ENCODE data around the gene DCXR. TPM values are rescaled to one million over a fixed set of nuclear protein-coding genes. Genes with fewer than 3 reads are reported as not detected.

The DCXR gene
- total and polyA plus RNA-seq, 2 experiments from 2014 or later = 164 to 312 TPM

- no peak for TF ChIP-seq CTCF (IDR thresholded peaks at IDR 0.05; ENCODE audit: low read depth, low read length)
- peak overlapping the region; percentile 58 for H3K4me3 ChIP-seq
- DNase-seq (ENCODE audit: low read depth in 1 of 2, low spot score in 1 of 2) = no peak
- H3K4me1 ChIP-seq (ENCODE audit: low read depth) = peaks cover 8% of the 10 kb centered on the region
- H3K9me3 ChIP-seq (ENCODE audit: low read depth) = no peaks in the 10 kb centered on the region
- H3K36me3 ChIP-seq = no peaks in the 10 kb centered on the region
- H3K27me3 ChIP-seq = no peaks in the 10 kb centered on the region
- H3K27ac ChIP-seq = peak overlapping the region; percentile 82
Observed at GRCh38 chr17:82036634-82037091, 834 bp downstream of the DCXR start.

- no peak for DNase-seq (ENCODE audit: low read depth in 1 of 2, low spot score in 1 of 2)
- Histone ChIP-seq H3K36me3 (no peaks in the 10 kb centered on the region), H3K9me3 (ENCODE audit: low read depth) (no peaks in the 10 kb centered on the region), H3K4me1 (ENCODE audit: low read depth) (peaks cover 8% of the 10 kb centered on the region), H3K4me3 (peak overlapping the region; percentile 58), H3K27ac (no peak overlapping the region), H3K27me3 (no peaks in the 10 kb centered on the region)
- TF ChIP-seq CTCF (IDR thresholded peaks at IDR 0.05; ENCODE audit: low read depth, low read length) = no peak
Observed at GRCh38 chr17:82035956-82036633, 1.4 kb downstream of the DCXR start.

- Histone ChIP-seq H3K27ac (no peak overlapping the region), H3K4me3 (no peak overlapping the region), H3K4me1 (ENCODE audit: low read depth) (peaks cover 8% of the 10 kb centered on the region), H3K27me3 (no peaks in the 10 kb centered on the region), H3K36me3 (no peaks in the 10 kb centered on the region), H3K9me3 (ENCODE audit: low read depth) (no peaks in the 10 kb centered on the region)
- TF ChIP-seq CTCF (IDR thresholded peaks at IDR 0.05; ENCODE audit: low read depth, low read length) = no peak
- no peak for DNase-seq (ENCODE audit: low read depth in 1 of 2, low spot score in 1 of 2)
Observed at GRCh38 chr17:82035488-82035887, 2.0 kb downstream of the DCXR start.

- Histone ChIP-seq H3K9me3 (ENCODE audit: low read depth) (no peaks in the 10 kb centered on the region), H3K36me3 (no peaks in the 10 kb centered on the region), H3K4me1 (ENCODE audit: low read depth) (peaks cover 8% of the 10 kb centered on the region), H3K27me3 (no peaks in the 10 kb centered on the region), H3K4me3 (no peak overlapping the region), H3K27ac (no peak overlapping the region)
- no peak for TF ChIP-seq CTCF (IDR thresholded peaks at IDR 0.05; ENCODE audit: low read depth, low read length)
- DNase-seq (ENCODE audit: low read depth in 1 of 2, low spot score in 1 of 2) = no peak
Observed at GRCh38 chr17:82034371-82035011, 3.0 kb downstream of the DCXR start.

DNA sequence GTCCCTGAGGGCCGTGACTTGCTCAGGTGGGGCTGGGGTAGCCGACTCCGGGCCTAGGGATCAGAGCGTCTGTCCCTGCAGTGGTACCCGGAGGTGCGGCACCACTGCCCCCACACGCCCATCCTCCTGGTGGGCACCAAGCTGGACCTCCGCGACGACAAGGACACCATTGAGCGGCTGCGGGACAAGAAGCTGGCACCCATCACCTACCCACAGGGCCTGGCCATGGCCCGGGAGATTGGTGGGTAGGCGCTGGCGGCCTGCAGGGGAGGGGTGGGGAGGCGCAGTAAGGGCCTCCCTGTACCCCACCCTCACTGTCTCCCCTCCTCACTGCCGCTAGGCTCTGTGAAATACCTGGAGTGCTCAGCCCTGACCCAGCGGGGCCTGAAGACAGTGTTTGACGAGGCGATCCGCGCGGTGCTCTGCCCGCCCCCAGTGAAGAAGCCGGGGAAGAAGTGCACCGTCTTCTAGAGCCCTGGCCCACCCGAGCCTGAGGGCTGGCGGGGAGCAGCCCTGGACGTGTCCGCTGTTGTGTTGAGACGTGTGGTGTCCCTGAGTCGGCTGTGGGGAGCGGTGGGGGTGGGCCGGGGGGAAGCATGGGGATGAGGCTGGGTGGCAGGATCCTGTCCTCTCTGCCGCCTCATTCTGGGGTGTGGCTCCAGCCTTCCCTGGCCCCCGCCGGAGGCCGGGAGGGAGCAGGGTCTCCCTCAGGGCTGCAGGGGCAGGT is 4.0 kb downstream of the DCXR start:
- DNase-seq (ENCODE audit: low read depth in 1 of 2, low spot score in 1 of 2) = no peak
- H3K4me3 ChIP-seq = no peak overlapping the region
- TF ChIP-seq CTCF (IDR thresholded peaks at IDR 0.05; ENCODE audit: low read depth, low read length) = no peak
- peaks cover 8% of the 10 kb centered on the region for H3K4me1 ChIP-seq (ENCODE audit: low read depth)
- H3K36me3 ChIP-seq = no peaks in the 10 kb centered on the region
- no peaks in the 10 kb centered on the region for H3K9me3 ChIP-seq (ENCODE audit: low read depth)
- no peak overlapping the region for H3K27ac ChIP-seq
- no peaks in the 10 kb centered on the region for H3K27me3 ChIP-seq

Measured in cardiac muscle cell (in vitro differentiated cells and primary cell).